Mucosa of stomach (tissue), 1 donor: ENCODE data around the gene ACAP2.

ENCODE experiments used
- H3K27me3 ChIP-seq: one replicate; pipeline ENCODE4 v1.7.0; 2013; ENCODE audit warnings: mild to moderate bottlenecking, low read length; ENCODE audit not compliant: control insufficient read depth, insufficient read depth
- H3K36me3 ChIP-seq: one replicate; pipeline ENCODE4 v1.7.0; 2013; ENCODE audit warnings: low read length; ENCODE audit not compliant: control insufficient read depth, insufficient read depth
- H3K4me1 ChIP-seq: one replicate; pipeline ENCODE4 v1.7.0; 2013; ENCODE audit warnings: mild to moderate bottlenecking, low read length; ENCODE audit not compliant: control insufficient read depth, insufficient read depth
- H3K4me3 ChIP-seq: one replicate; pipeline ENCODE4 v1.7.0; 2013; ENCODE audit warnings: low read length
- H3K9ac ChIP-seq: one replicate; pipeline ENCODE4 v1.7.0; 2013; ENCODE audit warnings: mild to moderate bottlenecking, low read length, moderate library complexity
- H3K9me3 ChIP-seq: one replicate; pipeline ENCODE4 v1.7.0; 2013; ENCODE audit warnings: mild to moderate bottlenecking, low read length, moderate library complexity; ENCODE audit not compliant: control insufficient read depth
- donor health status: Pancreatic carcinoma.

ACAP2 gene

DNA sequence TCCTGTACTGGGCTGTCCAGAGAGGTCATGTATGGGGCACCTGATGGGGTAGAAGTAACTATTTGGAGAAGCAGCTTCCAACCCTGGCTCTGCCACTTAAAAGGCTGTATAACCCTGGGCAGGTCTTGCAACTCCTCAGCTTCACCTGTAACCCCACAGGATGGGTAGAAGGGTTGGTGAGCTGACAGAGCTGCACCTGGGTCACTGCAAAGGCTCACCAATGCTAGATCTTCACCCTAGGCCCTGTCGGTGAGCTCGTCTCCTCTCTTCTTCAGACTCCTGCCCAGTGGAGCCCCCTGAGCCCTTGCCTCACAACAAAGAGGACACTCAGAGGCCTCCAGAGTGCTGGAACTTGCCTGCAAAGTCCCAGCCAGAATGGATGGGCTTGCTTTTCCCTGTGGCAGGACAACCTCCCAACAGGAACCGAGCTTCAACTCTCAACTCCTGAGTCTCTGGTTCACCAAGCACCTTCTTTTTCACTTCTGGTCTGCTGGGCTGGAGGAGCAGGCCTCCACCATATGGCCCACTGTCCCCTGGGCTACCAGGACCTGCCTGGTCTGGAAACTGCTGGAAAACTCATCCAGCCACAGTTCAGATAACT lies 217.7 kb downstream of the ACAP2 start:
- H3K4me3 ChIP-seq, result no peak overlapping the region
- no peak overlapping the region for H3K9ac ChIP-seq
- H3K36me3 ChIP-seq, result no peaks in the 10 kb centered on the region
- H3K4me1 ChIP-seq, result peaks cover 5% of the 10 kb centered on the region
- H3K27me3 ChIP-seq, result no peaks in the 10 kb centered on the region
- no peaks in the 10 kb centered on the region for H3K9me3 ChIP-seq
